ENCODE measurements around the gene KLHL4.
"Not testable (repeated sequence)": the region's sequence is repeated elsewhere in the genome, so short reads cannot be mapped to it uniquely, and the experiment has no call there.

The KLHL4 gene

GRCh38 chrX:87517571-87518141, at the start of gene KLHL4:
Gene KLHL4, plus strand, starts transcription at chrX:87517802. Its CDS starts 92 bp downstream, at chrX:87517894.
- DNase-seq: no peak

- DNase-seq: no peak
Observed at GRCh38 chrX:87468941-87469340, 48.7 kb upstream of the KLHL4 start.

GRCh38 chrX:87475793-87476192, 41.8 kb upstream of the KLHL4 start:
- DNase-seq: no peak

GRCh38 chrX:87478703-87479102, 38.9 kb upstream of the KLHL4 start:
- not testable (repeated sequence) for DNase-seq

- DNase-seq: no peak
Observed at GRCh38 chrX:87489071-87489470, 28.5 kb upstream of the KLHL4 start.

- no peak for DNase-seq
Observed at GRCh38 chrX:87515836-87516235, 1.8 kb upstream of the KLHL4 start.

- DNase-seq: no peak
Observed at GRCh38 chrX:87516717-87517121, 883 bp upstream of the KLHL4 start.

GRCh38 chrX:87518504-87518903, 902 bp downstream of the KLHL4 start:
- DNase-seq: no peak

- DNase-seq: no peak
Observed at GRCh38 chrX:87525771-87526229, 8.2 kb downstream of the KLHL4 start.

GRCh38 chrX:87526281-87526680, 8.7 kb downstream of the KLHL4 start:
- no peak for DNase-seq

GRCh38 chrX:87528487-87528886, 10.9 kb downstream of the KLHL4 start:
- no peak for DNase-seq

GRCh38 chrX:87571964-87572363, 54.4 kb downstream of the KLHL4 start:
- DNase-seq: no peak

GRCh38 chrX:87572901-87573300, 55.3 kb downstream of the KLHL4 start:
- no peak for DNase-seq

- no peak for DNase-seq
Observed at GRCh38 chrX:87578978-87579377, 61.4 kb downstream of the KLHL4 start.

GRCh38 chrX:87580862-87581261, 63.3 kb downstream of the KLHL4 start:
- no peak for DNase-seq

- no peak for DNase-seq
Observed at GRCh38 chrX:87582453-87582852, 64.9 kb downstream of the KLHL4 start.

GRCh38 chrX:87583679-87584078, 66.1 kb downstream of the KLHL4 start:
- no peak for DNase-seq

- no peak for DNase-seq
Observed at GRCh38 chrX:87616371-87616770, 98.8 kb downstream of the KLHL4 start.

- no peak for DNase-seq
Observed at GRCh38 chrX:87621697-87622096, 104.1 kb downstream of the KLHL4 start.

- DNase-seq: no peak
Observed at GRCh38 chrX:87626996-87627395, 109.4 kb downstream of the KLHL4 start.

GRCh38 chrX:87634361-87634760, 116.8 kb downstream of the KLHL4 start:
- DNase-seq: no peak

GRCh38 chrX:87636533-87636932, 118.9 kb downstream of the KLHL4 start:
- no peak for DNase-seq

- not testable (repeated sequence) for DNase-seq
Observed at GRCh38 chrX:87641439-87641838, 123.8 kb downstream of the KLHL4 start.

- no peak for DNase-seq
Observed at GRCh38 chrX:87661761-87662160, 144.2 kb downstream of the KLHL4 start.

- no peak for DNase-seq
Observed at GRCh38 chrX:87663421-87663820, 145.8 kb downstream of the KLHL4 start.

Measured in activated CD4-positive, alpha-beta T cell treated with anti-CD3 and anti-CD28 coated beads, Interleukin-2, amount 50 U/mL, for 4 hours (primary cell).